Neuronal stem cell (in vitro differentiated cells): ENCODE data around the gene RECK.

ENCODE experiments used
- DNase-seq: peaks from one replicate; pipeline ENCODE4 v3.0.0-alpha.2; 2013; ENCODE audit warnings: low spot score
- H2AFZ ChIP-seq: one replicate; pipeline ENCODE4 v1.6.1; 2013; ENCODE audit warnings: mild to moderate bottlenecking, low read length, inconsistent platforms
- H2AK5ac ChIP-seq: 2 replicates; pipeline ENCODE4 v1.6.1; 2013; ENCODE audit warnings: low read depth, mild to moderate bottlenecking, inconsistent platforms, low read length, moderate library complexity, mixed read lengths
- H2BK120ac ChIP-seq: 2 replicates; pipeline ENCODE4 v1.6.1; 2013; ENCODE audit warnings: low read depth, mild to moderate bottlenecking, inconsistent platforms, low read length, moderate library complexity, mixed read lengths
- H2BK12ac ChIP-seq: one replicate; pipeline ENCODE4 v1.6.1; 2013; ENCODE audit warnings: low read length, inconsistent platforms
- H2BK15ac ChIP-seq: 2 replicates; pipeline ENCODE4 v1.6.1; 2013; ENCODE audit warnings: mild to moderate bottlenecking, low read length, inconsistent platforms, mixed read lengths
- H2BK5ac ChIP-seq: one replicate; pipeline ENCODE4 v1.6.1; 2013; ENCODE audit warnings: inconsistent platforms, mild to moderate bottlenecking, low read length, moderate library complexity
- H3K14ac ChIP-seq: one replicate; pipeline ENCODE4 v1.6.1; 2013; ENCODE audit warnings: low read length, inconsistent platforms
- H3K18ac ChIP-seq: 2 replicates; pipeline ENCODE4 v1.6.1; 2013; ENCODE audit warnings: low read length, inconsistent platforms
- H3K23ac ChIP-seq: 2 replicates; pipeline ENCODE4 v1.6.1; 2013; ENCODE audit warnings: low read depth, mild to moderate bottlenecking, mixed read lengths, low read length, inconsistent platforms; ENCODE audit not compliant: poor library complexity
- H3K27ac ChIP-seq: replicated peaks from 3 replicates; pipeline ENCODE4 v1.5.1; 2013; ENCODE audit warnings: low read length, inconsistent platforms
- H3K27me3 ChIP-seq, 3 experiments: 2 replicates each; pipeline ENCODE4 v1.6.1; 2013; ENCODE audit warnings: low read length in 3 of 3, mild to moderate bottlenecking in 2 of 3, inconsistent platforms in 1 of 3, low read depth in 1 of 3, mixed read lengths in 1 of 3, moderate library complexity in 1 of 3; ENCODE audit not compliant: control insufficient read depth in 3 of 3, insufficient read depth in 3 of 3
- H3K36me3 ChIP-seq, 2 donors: replicated peaks in 1 of 2; 2 replicates each; pipeline ENCODE4 v1.6.1; 2013; ENCODE audit warnings: low read length in 2 of 2; ENCODE audit not compliant: control insufficient read depth in 2 of 2, insufficient read depth in 2 of 2
- H3K4ac ChIP-seq: 2 replicates; pipeline ENCODE4 v1.6.1; 2013; ENCODE audit warnings: inconsistent platforms, mild to moderate bottlenecking, low read length, moderate library complexity
- H3K4me1 ChIP-seq, 2 donors: 1 replicate in 1 of 2; 2 replicates in 1 of 2; pipeline ENCODE4 v1.6.1; 2013; ENCODE audit warnings: low read length in 2 of 2, low read depth in 1 of 2; ENCODE audit not compliant: control insufficient read depth in 2 of 2, insufficient read depth in 1 of 2
- H3K4me2 ChIP-seq: one replicate; pipeline ENCODE4 v1.6.1; 2013; ENCODE audit warnings: mild to moderate bottlenecking, low read length, inconsistent platforms; ENCODE audit not compliant: insufficient read depth, poor library complexity, severe bottlenecking
- H3K4me3 ChIP-seq, 2 donors: 2 replicates each; pipeline ENCODE4 v1.5.1; 2013; ENCODE audit warnings: low read length in 2 of 2, mild to moderate bottlenecking in 2 of 2, inconsistent platforms in 1 of 2, moderate library complexity in 1 of 2
- H3K79me1 ChIP-seq: one replicate; pipeline ENCODE4 v1.6.1; 2013; ENCODE audit warnings: low read depth, mild to moderate bottlenecking, inconsistent platforms, low read length, moderate library complexity
- H3K9ac ChIP-seq: one replicate; pipeline ENCODE4 v1.6.1; 2013; ENCODE audit warnings: mild to moderate bottlenecking, low read depth, low read length, inconsistent platforms; ENCODE audit not compliant: poor library complexity
- H3K9me3 ChIP-seq, 2 donors: replicated peaks in 1 of 2; 2 replicates each; pipeline versions ENCODE3 to v1.6.1; 2013; ENCODE audit warnings: low read length in 2 of 2, mild to moderate bottlenecking in 2 of 2, inconsistent platforms in 1 of 2, low read depth in 1 of 2, mixed read lengths in 1 of 2, moderate library complexity in 1 of 2; ENCODE audit not compliant: control insufficient read depth in 2 of 2, insufficient read depth in 1 of 2
- H4K8ac ChIP-seq: one replicate; pipeline ENCODE4 v1.6.1; 2013; ENCODE audit warnings: low read depth, mild to moderate bottlenecking, inconsistent platforms, low read length, moderate library complexity
- H4K91ac ChIP-seq: one replicate; pipeline ENCODE4 v1.6.1; 2013; ENCODE audit warnings: low read length, low read depth, mild to moderate bottlenecking, inconsistent platforms; ENCODE audit not compliant: poor library complexity
- WGBS, 2 donors: extraction: QIAGEN DNeasy Blood & Tissue Kit; methylation state at CpG; one replicate each; pipeline ENCODE4 v1.1.7; 2013; ENCODE audit warnings: missing lambda C conversion rate in 2 of 2, mixed read lengths in 1 of 2; ENCODE audit not compliant: insufficient read length in 2 of 2, insufficient replicate concordance in 1 of 2; ENCODE audit errors: extremely low coverage in 2 of 2; 5-methylcytosine and 5-hydroxymethylcytosine counted together

Gene RECK

DNA sequence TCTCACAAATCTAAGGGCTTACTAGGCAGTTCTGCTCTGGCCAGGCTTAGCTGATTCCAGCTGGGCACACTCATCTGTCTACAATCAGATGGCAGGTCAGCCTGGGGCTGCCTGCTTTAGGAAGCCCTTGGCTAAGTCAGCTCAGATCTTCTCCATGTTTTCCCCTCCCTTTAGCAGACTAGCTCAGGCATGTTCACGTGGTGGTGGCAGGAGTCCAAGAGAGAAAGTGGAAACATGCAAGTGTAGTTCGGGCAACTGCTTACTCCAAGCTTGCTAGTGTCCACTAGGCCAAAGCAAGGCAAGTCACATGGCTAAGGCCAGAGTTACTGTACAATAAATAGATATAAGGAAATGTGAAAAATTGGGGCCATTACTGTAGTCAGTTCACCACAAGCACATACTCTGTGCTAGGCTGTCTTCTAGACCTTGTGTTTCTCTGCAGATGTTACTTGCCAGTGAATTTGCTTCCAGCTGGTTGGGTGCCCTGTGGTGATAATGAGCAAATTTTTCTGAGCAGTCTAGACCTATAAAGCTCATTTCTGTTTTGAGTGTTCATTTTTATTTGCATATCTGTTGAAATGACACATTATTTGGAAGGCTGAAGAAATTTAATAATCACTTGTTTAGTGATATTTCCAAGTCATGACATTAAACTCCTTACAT is 38.3 kb downstream of the RECK start:
- Histone ChIP-seq H2BK5ac (no peak overlapping the region), H3K4me2 (no peak overlapping the region), H3K9me3 (no peaks in the 10 kb centered on the region), H3K36me3 (peaks cover 3 to 40% of the 10 kb centered on the region in 2 donors), H2BK12ac (no peak overlapping the region), H4K8ac (no peak overlapping the region), H3K23ac (no peak overlapping the region), H2BK15ac (no peak overlapping the region), H3K14ac (peak overlapping the region; percentile 79), H3K79me1 (peaks cover 2% of the 10 kb centered on the region), H4K91ac (no peak overlapping the region), H3K4me1 (peaks cover 0 to 2% of the 10 kb centered on the region in 2 donors), H3K4me3 (no peak overlapping the region), H3K27me3 (no peaks in the 10 kb centered on the region), H2BK120ac (no peak overlapping the region), H3K18ac (no peak overlapping the region), H3K27ac (no peak overlapping the region), H2AK5ac (no peak overlapping the region), H2AFZ (no peak overlapping the region), H3K9ac (no peak overlapping the region), H3K4ac (no peak overlapping the region)
- no CpG with 5 or more reads among the region's 2 CpGs for WGBS, 2 donors
- DNase-seq, result no peak

DNA sequence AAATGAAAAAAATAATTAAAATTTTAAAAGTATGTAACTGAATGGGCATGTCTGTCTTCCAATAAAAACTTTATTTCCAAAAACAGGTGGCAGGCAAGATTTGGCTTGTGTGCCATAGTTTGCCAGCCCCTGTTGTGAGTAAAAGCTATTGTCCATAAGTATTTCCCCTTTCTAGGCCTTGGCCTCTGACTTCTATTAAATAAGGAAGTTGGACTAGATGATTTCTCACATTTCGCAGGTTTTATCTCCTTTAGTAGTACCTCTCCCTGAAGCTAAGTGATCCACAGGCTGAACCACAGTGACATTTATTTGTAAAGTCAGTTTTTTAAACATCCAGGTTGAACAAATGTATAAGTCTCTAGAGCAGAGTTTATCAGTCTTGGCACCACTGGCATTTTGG is 41.3 kb downstream of the RECK start:
- no CpG with 5 or more reads among the region's 1 CpG for WGBS, 2 donors

DNA sequence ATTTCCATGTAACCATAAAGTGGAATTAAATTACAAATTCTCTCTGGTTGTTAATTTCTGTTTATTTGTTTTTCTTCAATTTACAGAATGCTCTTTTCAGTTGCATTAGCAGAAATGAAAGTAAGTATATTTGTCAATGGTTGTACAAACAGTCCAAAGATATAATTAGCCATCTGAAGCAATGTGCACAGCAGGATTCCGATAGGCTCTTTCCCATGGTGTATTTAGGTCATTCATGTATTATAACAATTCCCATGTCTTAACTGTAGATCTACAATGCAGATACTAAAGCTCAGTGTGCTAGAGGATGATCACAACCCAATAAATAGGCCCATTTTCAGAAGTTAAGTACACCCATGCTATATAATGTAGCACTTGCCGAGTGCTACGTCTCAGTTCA is 43.8 kb downstream of the RECK start:
- no peaks in the 10 kb centered on the region for H3K9me3 ChIP-seq
- no peaks in the 10 kb centered on the region for H3K4me1 ChIP-seq
- no peak overlapping the region for H4K8ac ChIP-seq
- H2BK15ac ChIP-seq, result no peak overlapping the region
- H3K4me2 ChIP-seq, result no peak overlapping the region
- no peak overlapping the region for H3K9ac ChIP-seq
- no peak overlapping the region for H2BK5ac ChIP-seq
- no peak overlapping the region for H3K4ac ChIP-seq
- no peak overlapping the region for H3K4me3 ChIP-seq
- peaks cover 2% of the 10 kb centered on the region for H3K79me1 ChIP-seq
- H2BK120ac ChIP-seq, result no peak overlapping the region
- no peak overlapping the region for H4K91ac ChIP-seq
- no peaks in the 10 kb centered on the region for H3K27me3 ChIP-seq
- no peak overlapping the region for H3K18ac ChIP-seq
- H2AK5ac ChIP-seq, result no peak overlapping the region
- no CpG with 5 or more reads among the region's 3 CpGs for WGBS, 2 donors
- DNase-seq, result no peak
- H2AFZ ChIP-seq, result no peak overlapping the region
- H3K14ac ChIP-seq, result no peak overlapping the region
- H3K27ac ChIP-seq, result no peak overlapping the region
- H3K36me3 ChIP-seq, result peaks cover 0 to 27% of the 10 kb centered on the region in 2 donors
- no peak overlapping the region for H2BK12ac ChIP-seq
- no peak overlapping the region for H3K23ac ChIP-seq

More for the DNA sequence above, 41.3 kb downstream of the RECK start:
- Histone ChIP-seq H3K27me3 (no peaks in the 10 kb centered on the region), H3K14ac (no peak overlapping the region), H3K27ac (no peak overlapping the region), H3K23ac (no peak overlapping the region), H3K4me3 (no peak overlapping the region), H2BK120ac (no peak overlapping the region), H3K9ac (no peak overlapping the region), H2AFZ (no peak overlapping the region), H2BK15ac (no peak overlapping the region), H4K91ac (no peak overlapping the region), H4K8ac (no peak overlapping the region), H3K9me3 (no peaks in the 10 kb centered on the region), H2AK5ac (no peak overlapping the region), H3K36me3 (peaks cover 1 to 16% of the 10 kb centered on the region in 2 donors), H3K4me2 (no peak overlapping the region), H3K18ac (no peak overlapping the region), H2BK5ac (no peak overlapping the region), H2BK12ac (no peak overlapping the region), H3K79me1 (peaks cover 2% of the 10 kb centered on the region), H3K4ac (no peak overlapping the region), H3K4me1 (peaks cover 0 to 2% of the 10 kb centered on the region in 2 donors)
- no peak for DNase-seq

DNA sequence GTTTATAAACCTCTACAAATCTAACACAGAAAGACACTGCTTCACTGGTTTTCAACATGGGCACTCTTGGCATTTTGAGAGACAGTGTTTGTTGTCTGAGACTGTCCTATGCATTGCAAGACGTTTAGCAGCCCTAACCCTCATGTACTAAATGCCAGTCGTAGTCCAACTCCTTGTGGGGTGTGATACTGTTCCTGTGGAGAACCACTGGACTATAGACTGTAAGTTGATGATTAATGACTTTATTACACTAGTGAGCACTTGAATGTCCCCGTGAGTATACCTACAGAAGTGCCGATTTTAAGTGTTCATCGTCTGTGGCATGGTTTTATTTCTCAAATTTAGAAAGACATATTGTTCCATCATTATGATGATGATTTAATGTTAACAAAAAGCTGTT is 46.2 kb downstream of the RECK start:
- H3K27ac ChIP-seq, result no peak overlapping the region
- no peak overlapping the region for H4K91ac ChIP-seq
- no peak overlapping the region for H3K4me2 ChIP-seq
- H3K4ac ChIP-seq, result no peak overlapping the region
- no peak overlapping the region for H4K8ac ChIP-seq
- H3K36me3 ChIP-seq, result peaks cover 0 to 41% of the 10 kb centered on the region in 2 donors
- H3K9ac ChIP-seq, result no peak overlapping the region
- no peak overlapping the region for H2BK120ac ChIP-seq
- no peak overlapping the region for H2BK12ac ChIP-seq
- no peaks in the 10 kb centered on the region for H3K9me3 ChIP-seq
- H2BK5ac ChIP-seq, result no peak overlapping the region
- H3K23ac ChIP-seq, result no peak overlapping the region
- H3K4me3 ChIP-seq, result no peak overlapping the region
- H3K79me1 ChIP-seq, result no peaks in the 10 kb centered on the region
- no peak overlapping the region for H2AK5ac ChIP-seq
- no CpG with 5 or more reads among the region's 5 CpGs for WGBS, 2 donors
- no peak overlapping the region for H3K18ac ChIP-seq
- no peak overlapping the region for H2BK15ac ChIP-seq
- no peak overlapping the region for H2AFZ ChIP-seq
- no peak for DNase-seq
- H3K14ac ChIP-seq, result no peak overlapping the region
- no peaks in the 10 kb centered on the region for H3K27me3 ChIP-seq
- H3K4me1 ChIP-seq, result no peaks in the 10 kb centered on the region
